Jurkat, Clone E6-1 (cell line): Measurements from ENCODE around the gene EIF2B2. TPM values are rescaled to one million over a fixed set of nuclear protein-coding genes. Genes with fewer than 3 reads are reported as not detected.

Experiments used
- DNase-seq: peaks from one replicate; pipeline ENCODE4 v3.0.0-alpha.2; 2011; ENCODE audit warnings: low read depth, low spot score
- H3K4me3 ChIP-seq: 2 replicates; pipeline ENCODE4 v1.5.1; 2011; ENCODE audit warnings: mild to moderate bottlenecking, low read length, control low read depth, moderate library complexity
- polyA plus RNA-seq: library from polyadenylated mRNA; unstranded; fragments of >200 nt; gene quantifications from one replicate; pipeline ENCODE4 v1.2.1, GENCODE V29; 2012; ENCODE audit warnings: missing spikeins; ENCODE audit not compliant: insufficient read length, insufficient read depth

The EIF2B2 gene
- polyA plus RNA-seq: 116 TPM

- DNase-seq: peak; percentile 98
- peak within 1 kb of the TSS; percentile 88 for H3K4me3 ChIP-seq
These were observed at the start of gene EIF2B2 for GRCh38 chr14:75002392-75003249. Gene EIF2B2 (plus strand): TSS chr14:75002921. CDS start chr14:75002991, 70 bp downstream.

- H3K4me3 ChIP-seq: no peak overlapping the region
- DNase-seq: no peak
These were observed 49.0 kb upstream of the EIF2B2 start for GRCh38 chr14:74953686-74954085.

GRCh38 chr14:74954232-74954946 lies 48.3 kb upstream of the EIF2B2 start:
- no peak overlapping the region for H3K4me3 ChIP-seq
- DNase-seq: no peak

GRCh38 chr14:74954947-74955228 lies 47.8 kb upstream of the EIF2B2 start:
- no peak for DNase-seq
- H3K4me3 ChIP-seq: no peak overlapping the region

GRCh38 chr14:74955229-74956026 lies 47.3 kb upstream of the EIF2B2 start, which contains the start of gene PGF:
Gene PGF (minus strand): TSS chr14:74955597. CDS start chr14:74955242, 355 bp downstream.
- no peak within 1 kb of the TSS for H3K4me3 ChIP-seq
- DNase-seq: no peak

- H3K4me3 ChIP-seq: no peak overlapping the region
These were observed 46.8 kb upstream of the EIF2B2 start for GRCh38 chr14:74956027-74956279.

GRCh38 chr14:74956280-74957072 lies 46.2 kb upstream of the EIF2B2 start:
- H3K4me3 ChIP-seq: no peak overlapping the region
- no peak for DNase-seq

More at GRCh38 chr14:74956027-74956279, 46.8 kb upstream of the EIF2B2 start:
- DNase-seq: no peak

- H3K4me3 ChIP-seq: no peak overlapping the region
- no peak for DNase-seq
These were observed 43.0 kb upstream of the EIF2B2 start for GRCh38 chr14:74959596-74960180.

GRCh38 chr14:74960736-74961135 lies 42.0 kb upstream of the EIF2B2 start:
- DNase-seq: no peak
- no peak overlapping the region for H3K4me3 ChIP-seq

GRCh38 chr14:74961238-74961911 lies 41.3 kb upstream of the EIF2B2 start:
- no peak for DNase-seq
- no peak overlapping the region for H3K4me3 ChIP-seq

GRCh38 chr14:74962046-74962445 lies 40.7 kb upstream of the EIF2B2 start:
- DNase-seq: no peak
- H3K4me3 ChIP-seq: no peak overlapping the region

- no peak overlapping the region for H3K4me3 ChIP-seq
- no peak for DNase-seq
These were observed 40.2 kb upstream of the EIF2B2 start for GRCh38 chr14:74962493-74962892.

GRCh38 chr14:74963178-74963704 lies 39.5 kb upstream of the EIF2B2 start:
- no peak for DNase-seq
- H3K4me3 ChIP-seq: no peak overlapping the region

- DNase-seq: no peak
- no peak overlapping the region for H3K4me3 ChIP-seq
These were observed 38.9 kb upstream of the EIF2B2 start for GRCh38 chr14:74963705-74964271.

- no peak overlapping the region for H3K4me3 ChIP-seq
These were observed 37.8 kb upstream of the EIF2B2 start for GRCh38 chr14:74964787-74965485.

GRCh38 chr14:74965486-74966153 lies 37.1 kb upstream of the EIF2B2 start:
- no peak overlapping the region for H3K4me3 ChIP-seq
- DNase-seq: no peak

More at GRCh38 chr14:74964787-74965485, 37.8 kb upstream of the EIF2B2 start:
- no peak for DNase-seq

GRCh38 chr14:74968811-74969210 lies 33.9 kb upstream of the EIF2B2 start:
- H3K4me3 ChIP-seq: no peak overlapping the region
- no peak for DNase-seq
